K562 (cell line): ENCODE results near the gene COX11. TPM values are rescaled to one million over a fixed set of nuclear protein-coding genes. Genes with fewer than 3 reads are reported as not detected.

Experiments used
- ATAC-seq: fragments of 200-7000 bp; cut with Tn5 transposase; 3 replicates; pipeline ENCODE4 v1.9.1; 2020; ENCODE audit warnings: moderate library complexity
- BruUV-seq: library from RNA; stranded (reverse); fragments of 400-500 nt; replicated peaks from 2 replicates; lab custom pipeline; 2021; lab: Mats Ljungman, UMichigan
- CTCF ChIA-PET: fragments of 300-600 bp; formaldehyde crosslinking; extraction: SDS; loops from one replicate; lab custom pipeline; 2021; ENCODE audit warnings: low intra/inter-chr PET ratio; lab: Yijun Ruan, JAX
- POLR2A ChIA-PET: fragments of 300-600, 350-650 bp; sonication (Branson Sonifier 250); formaldehyde crosslinking; extraction: SDS; loops from one replicate; lab custom pipeline; 2021; ENCODE audit warnings: antibody characterized with exemption, inconsistent platforms; lab: Yijun Ruan, JAX
- DNase-seq, 4 experiments: peaks; one replicate each; pipeline versions ENCODE4 v3.0.0 to v3.0.0-alpha.2; 2011 to 2018; ENCODE audit warnings: low spot score in 3 of 4, mixed read lengths in 3 of 4; ENCODE audit errors: extremely low read depth in 1 of 4
- FAIRE-seq: peaks from 2 replicates; lab custom pipeline; 2011; peaks lifted over from hg19 to GRCh38; lab: Jason Lieb, UNC
- H2AFZ ChIP-seq: 2 replicates; pipeline ENCODE4 v1.6.0; 2011; ENCODE audit warnings: low read depth, low read length, control low read depth, inconsistent platforms
- H3K27ac ChIP-seq: fragments of 200-600 bp; 3 replicates; pipeline ENCODE4 v1.8.0; 2011; ENCODE audit warnings: low read depth, mild to moderate bottlenecking, control low read depth, inconsistent platforms, low read length, moderate library complexity, mixed read lengths; ENCODE audit errors: extremely low read depth
- H3K27me3 ChIP-seq, 2 experiments: fragments of 300-600 bp in 1 of 2; 2 replicates in 1 of 2; 3 replicates in 1 of 2; pipeline versions ENCODE4 v1.6.0 to v1.8.0; 2011; ENCODE audit warnings: inconsistent platforms in 2 of 2, low read length in 2 of 2, mild to moderate bottlenecking in 1 of 2, mixed read lengths in 1 of 2, moderate library complexity in 1 of 2; ENCODE audit not compliant: control insufficient read depth in 2 of 2, insufficient read depth in 2 of 2
- H3K36me3 ChIP-seq: fragments of 300-600 bp; 3 replicates; pipeline ENCODE4 v1.8.0; 2011; ENCODE audit warnings: mild to moderate bottlenecking, low read length, inconsistent platforms; ENCODE audit not compliant: control insufficient read depth, insufficient read depth
- H3K4me1 ChIP-seq, 2 experiments: fragments of 200-600 bp in 1 of 2; replicated peaks in 1 of 2; 2 replicates in 1 of 2; 3 replicates in 1 of 2; pipeline versions ENCODE4 v1.5.1 to v1.8.0; 2011; ENCODE audit warnings: inconsistent platforms in 2 of 2, low read length in 2 of 2, mild to moderate bottlenecking in 1 of 2, mixed read lengths in 1 of 2, moderate library complexity in 1 of 2; ENCODE audit not compliant: control insufficient read depth in 2 of 2, insufficient read depth in 2 of 2
- H3K4me2 ChIP-seq: 2 replicates; pipeline ENCODE4 v1.6.1; 2011; ENCODE audit warnings: low read length, control low read depth, inconsistent platforms, mixed read lengths; ENCODE audit not compliant: insufficient read depth
- H3K4me3 ChIP-seq: fragments of 200-600 bp; sonication (generic), shearing (Covaris generic); 2 replicates; pipeline ENCODE4 v1.5.1; 2016; ENCODE audit warnings: control low read depth, inconsistent platforms
- H3K79me2 ChIP-seq: fragments of 200-600 bp; 3 replicates; pipeline ENCODE4 v1.8.0; 2011; ENCODE audit warnings: low read length, inconsistent platforms; ENCODE audit not compliant: control insufficient read depth, insufficient read depth
- H3K9ac ChIP-seq, 2 experiments: 2 replicates each; pipeline versions ENCODE4 v1.6.0 to v1.6.1; 2011; ENCODE audit warnings: low read depth in 2 of 2, low read length in 2 of 2, control low read depth in 1 of 2, inconsistent platforms in 1 of 2, mild to moderate bottlenecking in 1 of 2, mixed read lengths in 1 of 2; ENCODE audit not compliant: insufficient read depth in 1 of 2
- H3K9me1 ChIP-seq: one replicate; pipeline ENCODE4 v1.6.0; 2011; ENCODE audit warnings: inconsistent platforms, mild to moderate bottlenecking, low read length, moderate library complexity; ENCODE audit not compliant: control insufficient read depth, insufficient read depth
- H3K9me3 ChIP-seq: replicated peaks from 2 replicates; pipeline ENCODE4 v1.5.1; 2011; ENCODE audit warnings: low read depth, low read length, inconsistent platforms; ENCODE audit not compliant: control insufficient read depth, insufficient read depth
- H4K20me1 ChIP-seq: replicated peaks from 2 replicates; pipeline ENCODE4 v1.6.1; 2011; ENCODE audit warnings: low read length, inconsistent platforms, mixed read lengths; ENCODE audit not compliant: control insufficient read depth, insufficient read depth
- BHLHE40 ChIP-seq: IDR thresholded peaks from 2 replicates; pipeline ENCODE4 v1.6.1; 2011; ENCODE audit warnings: low read length, improper control_type of control experiment
- CBFB ChIP-seq: sonication (generic); formaldehyde crosslinking; IDR thresholded peaks from 2 replicates; pipeline ENCODE4 v1.4.0; 2020; ENCODE audit warnings: mild to moderate bottlenecking, missing genetic modification reagents
- DNMT1 ChIP-seq: fragments of 450-650 bp; IDR thresholded peaks from 2 replicates; pipeline ENCODE4 v1.6.1; 2016; ENCODE audit warnings: antibody characterized with exemption, mild to moderate bottlenecking
- E4F1 ChIP-seq: fragments of 250-450 bp; sonication (Bioruptor Pico); IDR thresholded peaks from 2 replicates; pipeline ENCODE4 v1.5.0; 2021; ENCODE audit warnings: mild to moderate bottlenecking, borderline replicate concordance
- FUS ChIP-seq: fragments of 200-400 bp; formaldehyde crosslinking; optimal IDR thresholded peaks from 2 replicates; pipeline ENCODE3; 2017; ENCODE audit warnings: low read depth, low read length
- HEY1 ChIP-seq: fragments of 250-450 bp; sonication (Bioruptor Pico); IDR thresholded peaks from 2 replicates; pipeline ENCODE4 v1.5.0; 2020; ENCODE audit warnings: mild to moderate bottlenecking, moderate library complexity, borderline replicate concordance
- JUNB ChIP-seq: fragments of 450-650 bp; formaldehyde crosslinking; conservative IDR thresholded peaks from 2 replicates; pipeline ENCODE4 v1.4.0; 2020; ENCODE audit warnings: mild to moderate bottlenecking
- MTA2 ChIP-seq: fragments of 450-650 bp; IDR thresholded peaks from 2 replicates; pipeline ENCODE4 v1.6.1; 2016; ENCODE audit warnings: low read depth
- RBM14 ChIP-seq: fragments of 200-400 bp; formaldehyde crosslinking; IDR thresholded peaks from 2 replicates; pipeline ENCODE4 v1.6.1; 2018; ENCODE audit warnings: low read depth, mild to moderate bottlenecking, low read length, moderate library complexity, borderline replicate concordance; ENCODE audit not compliant: insufficient read depth
- RBM17 ChIP-seq: fragments of 200-400 bp; formaldehyde crosslinking; IDR thresholded peaks from 2 replicates; pipeline ENCODE4 v1.6.1; 2017; ENCODE audit warnings: low read depth, mild to moderate bottlenecking, low read length, borderline replicate concordance
- SREBF1 ChIP-seq: fragments of 150-350 bp; IDR thresholded peaks from 2 replicates; pipeline ENCODE4 v1.6.1; 2014; ENCODE audit warnings: antibody characterized with exemption, low read depth, low read length, borderline replicate concordance
- TBP ChIP-seq: optimal IDR thresholded peaks from 2 replicates; pipeline ENCODE3; 2011; ENCODE audit warnings: low read depth, low read length, improper control_type of control experiment
- U2AF2 ChIP-seq: fragments of 200-400 bp; formaldehyde crosslinking; optimal IDR thresholded peaks from 2 replicates; pipeline ENCODE3; 2017; ENCODE audit warnings: low read depth, mild to moderate bottlenecking, low read length
- ZBTB1 ChIP-seq: sonication (generic); formaldehyde crosslinking; IDR thresholded peaks from 2 replicates; pipeline ENCODE4 v1.8.1; 2023; ENCODE audit warnings: missing genetic modification reagents, low read depth, mild to moderate bottlenecking, borderline replicate concordance
- WGBS: fragments of 100-300 bp; shearing (Covaris generic); methylation state at CpG from one replicate; pipeline ENCODE4 v1.1.6; 2016; ENCODE audit warnings: low coverage, mixed read lengths; ENCODE audit not compliant: insufficient coverage; ENCODE audit errors: missing lambda C conversion rate; 5-methylcytosine and 5-hydroxymethylcytosine counted together
- in situ Hi-C: fragments of 300-500 bp; cut with MboI; formaldehyde crosslinking; loops from 4 replicates; pipeline ENCODE4 v1.15.0; 2018; ENCODE audit warnings: inconsistent platforms, mixed read lengths
- intact Hi-C: fragments of 100-400 bp; cut with micrococcal nuclease; formaldehyde crosslinking; loops from 2 replicates; pipeline ENCODE4 v1.14.2; 2022
- polyA plus RNA-seq, 8 experiments: library from polyadenylated mRNA; depleted of rRNA in 4 of 8; stranded (reverse) in 5 of 8; unstranded in 3 of 8; fragments of >200 nt; fragmentation: Nextera tagmentation in 2 of 8; fragmentation: Illumina TruSeq in 1 of 8; extraction: Ambion mirVana in 2 of 8; extraction: Trizol in 1 of 8; gene quantifications; 2 replicates each; pipeline versions ENCODE4 v1.2.1 to v1.2.3, GENCODE V29; 2011 to 2014; ENCODE audit warnings: inconsistent platforms in 1 of 8, missing spikeins in 1 of 8
- total RNA-seq, 7 experiments: library from RNA; depleted of rRNA in 6 of 7; stranded (reverse); fragments of >200 nt in 6 of 7; fragmentation: Illumina TruSeq in 2 of 7; extraction: Trizol in 2 of 7; gene quantifications; 2 replicates each; pipeline versions ENCODE4 v1.2.1 to v1.2.3, GENCODE V29; 2011 to 2021; ENCODE audit warnings: low replicate concordance in 1 of 7
- TF ChIP-seq, protein P1 (sequence below): fragments of 450-650 bp; IDR thresholded peaks from 2 replicates; pipeline ENCODE4 v1.6.1; 2017; ENCODE audit warnings: antibody characterized with exemption, mild to moderate bottlenecking
- TF ChIP-seq, protein P2 (sequence below): IDR thresholded peaks from 2 replicates; pipeline ENCODE4 v1.6.1; 2014; ENCODE audit warnings: antibody characterized with exemption

Gene COX11
- total and polyA plus RNA-seq, 9 of the 15 experiments (the other 6 are each of a cell fraction or from before 2014, with no cell fraction given) = 18.5 to 112 (median 30.7) TPM

DNA sequence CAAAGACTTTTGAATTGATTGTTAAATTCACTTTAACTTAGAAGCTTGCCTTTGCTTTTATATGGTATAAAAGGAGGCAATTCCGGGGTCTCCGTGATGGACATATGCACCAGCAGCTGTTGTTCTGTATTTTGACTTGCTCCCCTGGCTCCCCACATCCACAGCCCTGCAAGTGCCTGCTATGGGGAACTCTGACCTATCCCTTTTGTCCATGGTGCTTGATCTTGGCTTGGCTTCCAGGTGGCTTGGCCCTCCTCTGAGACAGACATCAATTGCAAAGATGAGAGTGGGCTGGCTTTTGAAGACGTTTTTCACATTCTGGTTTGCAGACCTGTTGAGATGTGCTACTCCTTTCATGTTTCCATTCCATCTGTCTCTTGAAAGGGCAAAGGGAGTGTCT lies 40.9 kb downstream of the COX11 start:
- POLR2A ChIA-PET = no interaction called here
- H3K36me3 ChIP-seq = peaks cover 16% of the 10 kb centered on the region
- CTCF ChIA-PET = no interaction called here
- H3K4me3 ChIP-seq = no peak overlapping the region
- BruUV-seq = no TSS peak
- no peak overlapping the region for H2AFZ ChIP-seq
- intact Hi-C loops (no loop called here), in situ Hi-C loops (no loop called here)
- H3K27ac ChIP-seq = no peak overlapping the region
- FAIRE-seq = no peak
- H3K9me3 ChIP-seq = no peaks in the 10 kb centered on the region
- no peaks in the 10 kb centered on the region for H3K79me2 ChIP-seq
- H3K27me3 ChIP-seq = no peaks in the 10 kb centered on the region
- H3K4me2 ChIP-seq = no peak overlapping the region
- 60% methylated on average over 3 of the region's 3 CpGs for WGBS
- H3K9ac ChIP-seq = no peak overlapping the region
- no peaks in the 10 kb centered on the region for H3K9me1 ChIP-seq
- H3K4me1 ChIP-seq = no peaks in the 10 kb centered on the region
- no peak for DNase-seq
- no peaks in the 10 kb centered on the region for H4K20me1 ChIP-seq
- ATAC-seq = no peak
- TF ChIP-seq, protein P1, sequence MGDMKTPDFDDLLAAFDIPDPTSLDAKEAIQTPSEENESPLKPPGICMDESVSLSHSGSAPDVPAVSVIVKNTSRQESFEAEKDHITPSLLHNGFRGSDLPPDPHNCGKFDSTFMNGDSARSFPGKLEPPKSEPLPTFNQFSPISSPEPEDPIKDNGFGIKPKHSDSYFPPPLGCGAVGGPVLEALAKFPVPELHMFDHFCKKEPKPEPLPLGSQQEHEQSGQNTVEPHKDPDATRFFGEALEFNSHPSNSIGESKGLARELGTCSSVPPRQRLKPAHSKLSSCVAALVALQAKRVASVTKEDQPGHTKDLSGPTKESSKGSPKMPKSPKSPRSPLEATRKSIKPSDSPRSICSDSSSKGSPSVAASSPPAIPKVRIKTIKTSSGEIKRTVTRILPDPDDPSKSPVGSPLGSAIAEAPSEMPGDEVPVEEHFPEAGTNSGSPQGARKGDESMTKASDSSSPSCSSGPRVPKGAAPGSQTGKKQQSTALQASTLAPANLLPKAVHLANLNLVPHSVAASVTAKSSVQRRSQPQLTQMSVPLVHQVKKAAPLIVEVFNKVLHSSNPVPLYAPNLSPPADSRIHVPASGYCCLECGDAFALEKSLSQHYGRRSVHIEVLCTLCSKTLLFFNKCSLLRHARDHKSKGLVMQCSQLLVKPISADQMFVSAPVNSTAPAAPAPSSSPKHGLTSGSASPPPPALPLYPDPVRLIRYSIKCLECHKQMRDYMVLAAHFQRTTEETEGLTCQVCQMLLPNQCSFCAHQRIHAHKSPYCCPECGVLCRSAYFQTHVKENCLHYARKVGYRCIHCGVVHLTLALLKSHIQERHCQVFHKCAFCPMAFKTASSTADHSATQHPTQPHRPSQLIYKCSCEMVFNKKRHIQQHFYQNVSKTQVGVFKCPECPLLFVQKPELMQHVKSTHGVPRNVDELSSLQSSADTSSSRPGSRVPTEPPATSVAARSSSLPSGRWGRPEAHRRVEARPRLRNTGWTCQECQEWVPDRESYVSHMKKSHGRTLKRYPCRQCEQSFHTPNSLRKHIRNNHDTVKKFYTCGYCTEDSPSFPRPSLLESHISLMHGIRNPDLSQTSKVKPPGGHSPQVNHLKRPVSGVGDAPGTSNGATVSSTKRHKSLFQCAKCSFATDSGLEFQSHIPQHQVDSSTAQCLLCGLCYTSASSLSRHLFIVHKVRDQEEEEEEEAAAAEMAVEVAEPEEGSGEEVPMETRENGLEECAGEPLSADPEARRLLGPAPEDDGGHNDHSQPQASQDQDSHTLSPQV = no peak
- TF ChIP-seq, protein P2, sequence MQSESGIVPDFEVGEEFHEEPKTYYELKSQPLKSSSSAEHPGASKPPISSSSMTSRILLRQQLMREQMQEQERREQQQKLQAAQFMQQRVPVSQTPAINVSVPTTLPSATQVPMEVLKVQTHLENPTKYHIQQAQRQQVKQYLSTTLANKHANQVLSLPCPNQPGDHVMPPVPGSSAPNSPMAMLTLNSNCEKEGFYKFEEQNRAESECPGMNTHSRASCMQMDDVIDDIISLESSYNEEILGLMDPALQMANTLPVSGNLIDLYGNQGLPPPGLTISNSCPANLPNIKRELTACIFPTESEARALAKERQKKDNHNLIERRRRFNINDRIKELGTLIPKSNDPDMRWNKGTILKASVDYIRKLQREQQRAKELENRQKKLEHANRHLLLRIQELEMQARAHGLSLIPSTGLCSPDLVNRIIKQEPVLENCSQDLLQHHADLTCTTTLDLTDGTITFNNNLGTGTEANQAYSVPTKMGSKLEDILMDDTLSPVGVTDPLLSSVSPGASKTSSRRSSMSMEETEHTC = no peak
- TF ChIP-seq JUNB (CRISPR knock-in tag) (no peak), TBP (no peak), E4F1 (CRISPR knock-in tag) (no peak), CBFB (CRISPR knock-in tag) (no peak), ZBTB1 (CRISPR knock-in tag) (no peak), RBM17 (no peak), RBM14 (no peak), MTA2 (no peak), U2AF2 (no peak), HEY1 (CRISPR knock-in tag) (no peak), FUS (no peak), SREBF1 (no peak), DNMT1 (no peak), BHLHE40 (no peak)
